DND-41 (cell line): ENCODE results near the gene RASGRP3.

Experiments used
- EZH2 ChIP-seq: IDR thresholded peaks from 3 replicates; pipeline ENCODE4 v1.6.1; 2012; ENCODE audit warnings: borderline replicate concordance, low read depth, mild to moderate bottlenecking, moderate library complexity, low read length, inconsistent platforms; ENCODE audit not compliant: severe bottlenecking
- TF ChIP-seq, protein P1 (sequence below): IDR thresholded peaks from 2 replicates; pipeline ENCODE4 v1.5.1; 2012; ENCODE audit warnings: borderline replicate concordance, low read length, moderate library complexity, mild to moderate bottlenecking; ENCODE audit not compliant: poor library complexity, severe bottlenecking; ENCODE audit errors: extremely low read depth

DNA sequence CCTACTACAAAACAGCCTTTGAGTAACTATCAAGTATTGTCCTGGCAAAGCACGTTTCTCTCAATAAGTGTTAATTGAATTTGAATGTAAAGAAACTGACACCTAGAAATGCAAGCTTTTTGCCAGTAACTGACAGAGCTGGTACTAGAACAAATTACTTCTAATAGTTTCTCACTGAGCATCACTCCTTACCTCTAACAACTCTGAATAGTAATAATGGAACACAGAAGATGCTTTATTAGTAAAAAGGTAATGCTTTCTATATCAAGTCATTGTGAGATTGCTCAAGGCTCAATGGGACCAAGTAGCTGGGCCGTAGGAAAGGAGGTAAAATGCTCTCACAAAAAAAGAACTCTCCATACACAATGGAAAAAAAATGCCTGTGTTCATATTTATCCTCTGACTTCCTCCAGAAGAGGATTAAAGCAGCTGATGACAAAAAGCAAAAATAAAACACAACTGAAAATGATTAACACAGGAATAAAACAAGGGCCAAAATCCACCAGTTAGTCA is 11.8 kb downstream of the RASGRP3 start:
- TF ChIP-seq, protein P1, sequence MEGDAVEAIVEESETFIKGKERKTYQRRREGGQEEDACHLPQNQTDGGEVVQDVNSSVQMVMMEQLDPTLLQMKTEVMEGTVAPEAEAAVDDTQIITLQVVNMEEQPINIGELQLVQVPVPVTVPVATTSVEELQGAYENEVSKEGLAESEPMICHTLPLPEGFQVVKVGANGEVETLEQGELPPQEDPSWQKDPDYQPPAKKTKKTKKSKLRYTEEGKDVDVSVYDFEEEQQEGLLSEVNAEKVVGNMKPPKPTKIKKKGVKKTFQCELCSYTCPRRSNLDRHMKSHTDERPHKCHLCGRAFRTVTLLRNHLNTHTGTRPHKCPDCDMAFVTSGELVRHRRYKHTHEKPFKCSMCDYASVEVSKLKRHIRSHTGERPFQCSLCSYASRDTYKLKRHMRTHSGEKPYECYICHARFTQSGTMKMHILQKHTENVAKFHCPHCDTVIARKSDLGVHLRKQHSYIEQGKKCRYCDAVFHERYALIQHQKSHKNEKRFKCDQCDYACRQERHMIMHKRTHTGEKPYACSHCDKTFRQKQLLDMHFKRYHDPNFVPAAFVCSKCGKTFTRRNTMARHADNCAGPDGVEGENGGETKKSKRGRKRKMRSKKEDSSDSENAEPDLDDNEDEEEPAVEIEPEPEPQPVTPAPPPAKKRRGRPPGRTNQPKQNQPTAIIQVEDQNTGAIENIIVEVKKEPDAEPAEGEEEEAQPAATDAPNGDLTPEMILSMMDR, result no peak
- TF ChIP-seq EZH2, result no peak
